ENCODE data around the gene PAGR1.

The PAGR1 gene

GRCh38 chr16:29835926-29836325 is 20.0 kb downstream of the PAGR1 start:
- Histone ChIP-seq H3K79me2 (ENCODE audit: insufficient read depth, low read length) (no peaks in the 10 kb centered on the region), H3K9me3 (ENCODE audit: insufficient read depth, low read length) (no peaks in the 10 kb centered on the region), H3K4me2 (ENCODE audit: low read depth, low read length, poor library complexity, severe bottlenecking) (no peak overlapping the region), H3K27ac (ENCODE audit: low read depth, low read length) (no peak overlapping the region), H2AFZ (ENCODE audit: low read depth, low read length, severe bottlenecking) (no peak overlapping the region), H4K20me1 (ENCODE audit: low read depth, low read length) (no peaks in the 10 kb centered on the region), H3F3A (ENCODE audit: insufficient read depth) (no peaks in the 10 kb centered on the region), H3K27me3 (ENCODE audit: low read length) (no peaks in the 10 kb centered on the region), H3K9ac (ENCODE audit: low read length) (no peak overlapping the region), H3K4me3 (ENCODE audit: insufficient read depth, low read length, poor library complexity, severe bottlenecking) (no peak overlapping the region), H3K9me2 (replicated peaks; ENCODE audit: insufficient read depth, low read length) (no peaks in the 10 kb centered on the region), H3K36me3 (ENCODE audit: low read length) (no peaks in the 10 kb centered on the region)
- TF ChIP-seq CTCF (IDR thresholded peaks at IDR 0.05; ENCODE audit: insufficient read depth, low read length, poor library complexity, severe bottlenecking) (no peak), EZH2phosphoT487 (conservative IDR thresholded peaks at IDR 0.05; ENCODE audit: low read length) (no peak)

- no peak overlapping the region for H3K4me2 ChIP-seq (ENCODE audit: low read depth, low read length, poor library complexity, severe bottlenecking)
- no peak overlapping the region for H3K4me3 ChIP-seq (ENCODE audit: insufficient read depth, low read length, poor library complexity, severe bottlenecking)
- H3K27me3 ChIP-seq (ENCODE audit: low read length): no peaks in the 10 kb centered on the region
- H3K9me2 ChIP-seq (replicated peaks; ENCODE audit: insufficient read depth, low read length): no peaks in the 10 kb centered on the region
- TF ChIP-seq EZH2phosphoT487 (conservative IDR thresholded peaks at IDR 0.05; ENCODE audit: low read length) (no peak), CTCF (IDR thresholded peaks at IDR 0.05; ENCODE audit: insufficient read depth, low read length, poor library complexity, severe bottlenecking) (no peak)
- H2AFZ ChIP-seq (ENCODE audit: low read depth, low read length, severe bottlenecking): no peak overlapping the region
- no peak overlapping the region for H3K9ac ChIP-seq (ENCODE audit: low read length)
- H3K9me3 ChIP-seq (ENCODE audit: insufficient read depth, low read length): no peaks in the 10 kb centered on the region
- H3F3A ChIP-seq (ENCODE audit: insufficient read depth): no peaks in the 10 kb centered on the region
- no peaks in the 10 kb centered on the region for H4K20me1 ChIP-seq (ENCODE audit: low read depth, low read length)
- no peaks in the 10 kb centered on the region for H3K79me2 ChIP-seq (ENCODE audit: insufficient read depth, low read length)
- no peak overlapping the region for H3K27ac ChIP-seq (ENCODE audit: low read depth, low read length)
- H3K36me3 ChIP-seq (ENCODE audit: low read length): no peaks in the 10 kb centered on the region
Observed at GRCh38 chr16:29836623-29837022, 20.7 kb downstream of the PAGR1 start.

GRCh38 chr16:29837841-29838240 is 21.9 kb downstream of the PAGR1 start:
- no peak overlapping the region for H3K4me3 ChIP-seq (ENCODE audit: insufficient read depth, low read length, poor library complexity, severe bottlenecking)
- no peak overlapping the region for H2AFZ ChIP-seq (ENCODE audit: low read depth, low read length, severe bottlenecking)
- H3K9me3 ChIP-seq (ENCODE audit: insufficient read depth, low read length): no peaks in the 10 kb centered on the region
- no peak overlapping the region for H3K4me2 ChIP-seq (ENCODE audit: low read depth, low read length, poor library complexity, severe bottlenecking)
- H4K20me1 ChIP-seq (ENCODE audit: low read depth, low read length): no peaks in the 10 kb centered on the region
- no peak for TF ChIP-seq EZH2phosphoT487 (conservative IDR thresholded peaks at IDR 0.05; ENCODE audit: low read length)
- no peak for TF ChIP-seq CTCF (IDR thresholded peaks at IDR 0.05; ENCODE audit: insufficient read depth, low read length, poor library complexity, severe bottlenecking)
- no peaks in the 10 kb centered on the region for H3K27me3 ChIP-seq (ENCODE audit: low read length)
- no peaks in the 10 kb centered on the region for H3F3A ChIP-seq (ENCODE audit: insufficient read depth)
- no peaks in the 10 kb centered on the region for H3K9me2 ChIP-seq (replicated peaks; ENCODE audit: insufficient read depth, low read length)
- H3K36me3 ChIP-seq (ENCODE audit: low read length): no peaks in the 10 kb centered on the region
- no peak overlapping the region for H3K9ac ChIP-seq (ENCODE audit: low read length)
- H3K27ac ChIP-seq (ENCODE audit: low read depth, low read length): no peak overlapping the region
- no peaks in the 10 kb centered on the region for H3K79me2 ChIP-seq (ENCODE audit: insufficient read depth, low read length)
